GM21390 (cell line): ENCODE measurements around the gene SMCHD1.

ENCODE experiments used
- ATAC-seq: cut with Tn5 transposase; IDR thresholded peaks from one replicate; pipeline ENCODE4 v1.9.1; 2021; ENCODE audit not compliant: unreplicated experiment

SMCHD1 gene

DNA sequence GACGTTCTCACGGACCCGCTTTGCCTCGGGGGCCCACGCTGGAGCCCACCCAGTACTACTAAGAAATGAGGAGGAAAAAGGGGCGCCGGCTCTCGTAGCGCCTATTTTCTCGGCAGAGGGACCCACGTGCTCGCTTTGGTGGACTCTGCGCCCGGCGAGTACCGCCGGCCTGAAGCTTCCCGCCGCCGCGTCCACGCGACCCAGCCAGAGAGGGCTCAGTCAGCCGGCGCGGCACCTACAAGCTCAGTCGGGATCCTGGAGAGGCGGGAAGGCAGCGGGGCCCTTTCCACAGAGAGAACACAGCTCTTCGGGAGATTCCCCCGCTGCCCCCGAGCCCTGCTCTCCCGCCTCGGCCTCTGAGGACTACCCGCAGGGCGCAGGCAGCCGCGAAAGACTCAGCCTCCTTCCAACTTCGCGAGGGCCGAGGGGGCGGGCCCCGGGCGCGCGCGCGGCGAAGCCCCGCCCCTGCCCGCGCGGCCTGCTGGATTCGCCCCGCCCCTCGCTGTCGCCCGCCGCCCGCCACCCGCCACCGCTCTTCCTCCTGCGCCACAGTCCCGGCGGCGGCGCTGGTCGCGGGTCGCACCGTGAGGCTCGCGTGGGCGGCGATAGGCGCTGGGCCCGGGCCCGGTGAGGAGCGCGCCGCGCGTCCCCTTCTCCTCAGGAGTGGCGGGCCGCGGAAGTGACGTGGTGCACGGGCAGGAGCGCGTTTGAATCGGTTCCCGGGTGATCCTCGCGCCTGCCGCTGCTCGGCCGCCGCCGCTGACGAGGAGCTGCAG is at the start of gene SMCHD1:
Gene SMCHD1 (plus strand): TSS at position 549 of the 776 bp plus-strand sequence. CDS start 350 bp downstream, outside the sequence.
- peak; percentile 61 for ATAC-seq

GRCh38 chr18:2606335-2606734 is 49.2 kb upstream of the SMCHD1 start:
- ATAC-seq = no peak

DNA sequence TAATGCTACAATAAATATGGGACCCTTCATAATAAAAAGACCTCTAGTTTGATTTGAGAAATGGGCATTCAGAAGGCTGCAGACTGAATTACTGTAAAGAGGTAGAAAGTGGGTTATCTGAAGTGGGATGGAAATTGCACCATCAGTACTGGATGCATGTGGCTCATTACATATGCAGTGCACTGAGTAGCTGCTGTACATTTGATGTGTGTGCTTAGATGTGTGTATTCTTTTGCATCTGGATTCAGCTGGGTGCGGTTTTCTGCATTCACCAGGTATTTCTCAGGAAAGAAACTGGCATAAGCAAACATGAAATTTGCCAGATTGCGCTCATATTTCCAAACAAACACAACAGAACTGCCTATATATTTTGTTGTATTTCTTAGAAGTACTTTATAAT is 45.9 kb upstream of the SMCHD1 start:
- ATAC-seq = no peak

DNA sequence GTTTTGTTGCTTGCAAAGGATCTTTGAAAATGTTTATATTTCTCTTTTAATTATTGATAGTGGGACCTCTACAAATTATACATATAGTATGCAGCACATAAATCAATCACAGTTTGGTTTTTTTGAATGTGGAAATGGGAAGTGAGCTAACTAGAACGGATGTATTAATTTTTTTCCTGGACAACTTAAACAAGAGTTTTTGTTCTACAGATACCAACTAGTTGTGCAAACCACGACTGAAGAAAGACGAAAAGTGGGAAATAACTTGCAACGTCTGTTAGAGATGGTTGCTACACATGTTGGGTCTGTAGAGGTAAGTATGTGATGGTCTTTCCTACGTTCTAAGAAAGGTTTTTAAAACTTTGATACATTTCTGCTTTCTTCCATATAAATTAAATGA is 45.0 kb upstream of the SMCHD1 start:
- ATAC-seq = no peak

DNA sequence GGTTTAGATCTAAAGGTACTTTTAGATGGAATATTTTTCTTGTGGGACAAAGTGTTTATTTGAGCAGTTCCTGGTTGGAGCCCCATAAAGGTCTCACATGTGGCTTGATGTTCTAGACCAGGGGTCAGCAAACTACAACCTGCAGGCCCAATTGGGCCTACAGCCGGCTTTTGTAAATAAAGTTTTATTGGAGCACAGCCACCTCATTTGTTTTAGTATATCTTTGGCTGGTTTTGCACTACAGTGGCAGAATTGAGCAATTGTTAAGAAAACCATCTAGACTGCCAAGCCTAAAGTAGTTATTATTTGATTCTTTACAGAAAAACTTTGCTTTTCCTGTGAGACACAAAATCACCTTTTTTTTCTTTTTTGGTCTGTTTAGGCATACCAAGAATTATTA is 42.5 kb upstream of the SMCHD1 start:
- no peak for ATAC-seq

DNA sequence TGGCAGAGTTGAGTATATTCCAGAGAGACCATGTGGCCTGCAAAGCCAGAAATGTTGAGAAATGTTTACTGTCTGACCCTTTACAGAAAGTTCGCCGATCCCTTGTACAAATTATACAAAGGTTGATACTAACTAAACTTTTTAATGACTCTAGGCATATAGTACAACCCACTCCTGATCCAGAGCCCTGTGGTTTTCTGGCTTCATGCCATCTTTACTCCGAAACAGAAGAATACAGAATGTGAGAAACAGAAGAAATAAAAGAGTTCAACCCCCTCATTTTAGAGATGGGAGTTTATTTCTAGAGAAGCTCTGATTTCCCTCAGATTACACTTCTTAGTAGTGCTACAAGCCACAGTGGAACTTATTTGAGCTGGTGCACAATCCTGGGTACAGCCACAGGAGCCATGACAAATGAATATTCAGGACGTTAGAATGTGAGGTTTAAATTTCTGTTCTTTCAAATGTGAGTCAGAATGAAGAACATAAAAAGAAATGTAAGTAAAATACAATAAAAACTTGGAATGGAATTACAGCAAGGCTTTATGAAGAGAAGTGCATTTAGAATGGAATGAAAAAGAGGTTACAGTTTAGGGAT is 38.0 kb upstream of the SMCHD1 start:
- no peak for ATAC-seq

- no peak for ATAC-seq
Measured at GRCh38 chr18:2618009-2618408, 37.5 kb upstream of the SMCHD1 start.

DNA sequence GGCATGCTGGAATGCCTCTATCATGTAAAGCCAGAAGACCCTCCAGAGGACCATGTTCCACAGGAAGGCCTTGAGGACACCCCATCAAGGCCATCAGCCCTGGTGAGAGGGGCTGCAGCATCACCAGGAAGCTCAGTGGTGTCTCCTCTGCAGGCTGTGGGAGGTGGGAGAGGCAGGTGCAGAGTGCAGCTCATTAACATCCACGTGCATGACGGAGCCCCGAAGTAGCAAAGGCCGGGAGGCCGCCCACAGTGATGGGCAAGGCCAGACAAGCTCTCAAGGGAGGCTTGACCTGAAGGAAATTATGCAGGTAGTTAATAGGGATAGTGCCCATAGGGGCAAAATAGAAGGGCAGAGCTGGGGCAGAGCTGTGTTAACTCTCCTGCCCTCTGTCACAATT is 30.3 kb upstream of the SMCHD1 start:
- no peak for ATAC-seq

- ATAC-seq = no peak
Measured at GRCh38 chr18:2627821-2628276, 27.7 kb upstream of the SMCHD1 start.

DNA sequence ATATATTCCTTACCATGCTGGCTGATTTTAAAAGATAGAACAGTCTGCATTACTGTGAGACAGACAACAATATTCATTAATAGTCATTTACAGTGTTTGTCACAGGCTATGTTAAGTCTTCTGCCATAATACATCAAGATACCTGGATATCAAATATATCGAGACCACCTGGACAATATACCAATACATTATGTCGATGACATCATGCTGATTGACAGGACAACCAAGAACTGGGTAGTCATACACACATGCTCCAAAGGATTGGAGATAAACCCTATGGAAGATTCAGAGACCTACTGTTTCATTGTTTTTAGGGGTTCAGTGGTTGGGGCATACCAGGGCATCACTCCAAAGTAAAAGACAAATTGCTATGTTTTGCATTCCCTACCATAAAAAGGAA is 26.5 kb upstream of the SMCHD1 start:
- ATAC-seq = no peak

DNA sequence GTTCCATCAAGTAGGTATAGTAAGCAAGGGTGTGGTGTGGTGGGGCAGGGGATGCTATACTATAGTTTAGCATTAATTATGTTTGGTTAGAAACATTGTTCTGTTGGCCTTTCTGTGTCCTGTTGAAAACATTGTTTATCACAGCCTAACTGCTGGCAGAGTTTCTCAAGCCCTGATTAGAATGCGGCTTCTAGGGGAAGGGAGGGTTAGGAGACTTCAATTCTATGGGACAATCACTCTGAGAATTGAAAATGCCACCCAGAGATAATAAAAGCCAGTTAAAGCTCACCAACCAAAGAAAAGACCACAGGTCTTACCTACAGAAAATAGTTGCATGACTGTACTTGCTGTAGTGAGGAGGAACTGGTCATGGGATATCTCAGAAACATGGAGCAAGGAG is 19.9 kb upstream of the SMCHD1 start:
- ATAC-seq = no peak

DNA sequence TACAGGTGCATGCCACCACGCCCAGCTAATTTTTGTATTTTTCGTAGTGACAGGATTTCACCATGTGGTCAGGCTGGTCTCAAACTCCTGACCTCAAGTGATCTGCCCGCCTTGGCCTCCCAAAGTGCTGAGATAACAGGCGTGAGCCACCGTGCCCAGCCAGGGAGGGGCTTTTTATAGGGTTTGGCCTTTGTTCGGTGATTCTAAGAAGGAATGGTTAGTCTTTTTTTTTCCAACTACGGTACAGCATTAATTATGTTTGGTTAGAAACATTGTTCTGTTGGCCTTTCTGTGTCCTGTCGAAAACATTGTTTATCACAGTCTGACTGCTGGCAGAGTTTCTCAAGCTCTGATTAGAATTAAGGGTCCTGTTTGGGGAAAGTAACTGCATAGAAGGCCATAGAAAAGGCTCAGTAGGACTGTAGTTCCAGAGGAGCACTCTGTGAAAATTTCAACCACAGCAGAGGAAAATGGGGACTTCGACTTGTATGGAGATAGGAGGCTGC is 19.3 kb upstream of the SMCHD1 start:
- ATAC-seq = peak; percentile 7

DNA sequence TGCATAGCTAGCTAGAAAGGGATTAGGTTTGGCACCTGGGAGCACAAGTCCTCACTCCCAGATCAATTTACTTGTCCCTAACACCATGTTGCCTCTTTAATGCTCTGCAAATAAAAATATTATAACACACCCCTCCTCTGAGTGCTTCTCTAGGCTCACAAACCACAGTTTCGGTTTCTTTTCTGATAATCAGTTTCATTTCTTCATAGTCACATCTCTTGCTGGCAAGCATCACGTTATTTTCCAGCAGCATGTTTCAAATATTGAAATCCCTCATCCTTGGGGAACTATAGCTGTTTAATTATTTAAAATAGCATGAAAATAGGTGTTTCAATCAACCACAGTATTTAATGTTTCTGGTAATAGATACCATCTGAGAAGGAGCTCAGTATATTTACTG is 13.9 kb upstream of the SMCHD1 start:
- ATAC-seq = peak; percentile 65

DNA sequence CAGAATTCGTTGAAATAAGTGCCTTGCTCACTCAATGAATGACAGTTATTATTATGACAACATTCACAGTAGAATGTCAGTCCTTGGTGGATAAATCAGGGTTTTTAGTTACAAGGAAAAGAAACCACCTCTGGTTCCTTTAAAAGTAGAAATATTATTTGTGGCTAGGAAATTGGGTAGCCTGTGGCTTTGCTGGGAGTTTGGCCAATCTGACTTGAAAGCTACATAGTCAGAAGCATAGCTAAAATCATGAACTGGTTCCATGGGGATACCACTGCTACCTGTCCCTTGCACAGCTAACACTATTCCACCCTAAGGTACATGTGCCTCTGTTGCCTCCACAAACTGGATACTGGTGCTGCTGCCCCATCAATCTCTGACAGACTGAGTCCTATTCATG is 12.8 kb upstream of the SMCHD1 start:
- ATAC-seq = no peak

DNA sequence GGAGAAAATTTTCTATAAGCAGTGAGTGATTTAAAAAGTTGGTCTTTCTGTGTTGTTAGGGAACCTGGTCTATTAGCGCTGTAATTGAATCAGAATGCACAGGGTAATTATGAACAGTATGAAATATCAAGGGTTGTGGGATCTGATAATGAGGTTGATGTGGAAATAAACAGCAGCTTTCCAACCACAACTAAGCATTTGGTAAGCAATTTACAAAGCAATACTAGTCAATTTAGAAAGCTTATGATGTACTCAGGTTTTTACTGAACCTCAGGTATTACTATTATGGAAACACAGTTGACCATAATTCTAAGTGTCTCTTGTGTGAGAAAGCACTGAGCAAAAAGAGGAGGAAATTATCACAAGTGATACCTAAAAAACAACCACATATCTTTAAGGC is 11.0 kb upstream of the SMCHD1 start:
- no peak for ATAC-seq

DNA sequence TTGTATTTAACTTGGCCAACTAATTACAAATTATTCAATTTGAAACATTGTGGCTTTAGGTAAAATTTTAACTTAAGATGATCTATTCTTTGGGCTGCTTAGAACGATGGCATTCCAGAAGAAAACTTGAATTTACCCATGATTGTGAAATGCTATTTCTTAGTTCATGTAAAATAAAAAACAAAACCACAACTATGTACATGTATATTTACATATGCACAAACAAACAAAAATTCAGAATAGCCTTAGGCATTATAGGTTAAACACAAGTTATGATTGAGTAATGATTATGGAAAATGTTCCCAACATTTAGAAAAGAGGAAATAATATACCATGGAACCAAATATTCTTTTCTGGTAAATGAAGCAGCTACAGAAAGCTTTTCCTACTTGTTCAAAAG is 3.5 kb upstream of the SMCHD1 start:
- ATAC-seq = no peak

DNA sequence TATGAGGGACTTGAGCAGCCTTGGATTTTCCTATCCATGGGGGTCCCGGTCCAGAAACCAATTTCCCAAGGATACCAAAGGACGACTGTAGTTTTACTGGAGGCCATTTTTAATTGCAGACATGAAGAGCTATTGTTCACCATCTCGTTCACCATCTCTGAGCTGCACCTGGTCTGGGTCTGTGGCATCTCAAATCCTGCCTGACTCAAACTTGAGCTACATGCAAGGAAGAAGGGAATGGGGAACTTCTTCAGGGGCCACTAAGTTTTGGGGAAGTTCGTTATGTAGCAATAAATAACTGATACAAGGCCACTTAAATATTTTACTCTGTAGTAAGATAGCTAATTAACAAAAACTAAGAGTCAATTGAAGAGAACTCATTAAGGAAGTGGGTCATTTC is 2.1 kb upstream of the SMCHD1 start:
- ATAC-seq = no peak

GRCh38 chr18:2654169-2654927 is 1.2 kb upstream of the SMCHD1 start:
- ATAC-seq = no peak

- ATAC-seq = peak; percentile 38
Measured at GRCh38 chr18:2654928-2655177, 673 bp upstream of the SMCHD1 start.

DNA sequence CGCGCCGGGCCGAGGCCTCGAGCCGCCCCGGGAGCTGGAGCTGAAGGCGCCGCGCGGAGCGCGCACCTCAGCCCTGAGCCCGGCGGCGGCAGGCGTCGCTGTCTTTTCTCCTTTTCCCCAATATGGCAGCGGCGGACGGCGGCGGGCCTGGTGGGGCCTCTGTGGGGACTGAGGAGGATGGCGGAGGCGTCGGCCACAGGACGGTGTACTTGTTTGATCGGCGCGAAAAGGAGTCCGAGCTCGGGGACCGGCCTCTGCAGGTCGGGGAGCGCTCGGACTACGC is 369 bp downstream of the SMCHD1 start:
- peak; percentile 11 for ATAC-seq

GRCh38 chr18:2656237-2656980 is 883 bp downstream of the SMCHD1 start:
- peak; percentile 6 for ATAC-seq
